ENCODE data around the gene STX5.

GRCh38 chr11:62856333-62856895, 24.6 kb upstream of the STX5 start:
- TF ChIP-seq POLR2A (IDR thresholded peaks at IDR 0.05) (no peak), CTCF (IDR thresholded peaks at IDR 0.05) (no peak)
